Loucy (cell line): Measurements from ENCODE around the gene PLXNA4.

Source experiments
- H2AFZ ChIP-seq: fragments of 200-600 bp; sonication (generic); 2 replicates; pipeline ENCODE4 v1.6.0; 2016; ENCODE audit warnings: antibody characterized with exemption, mild to moderate bottlenecking, low read length, moderate library complexity
- H3F3A ChIP-seq: fragments of 200-600 bp; 2 replicates; pipeline ENCODE4 v1.6.0; 2016; ENCODE audit warnings: antibody characterized with exemption, low read depth, mild to moderate bottlenecking
- H3K27me3 ChIP-seq: fragments of 200-600 bp; sonication (generic); 2 replicates; pipeline ENCODE4 v1.6.1; 2014; ENCODE audit warnings: low read length, mild to moderate bottlenecking; ENCODE audit not compliant: insufficient read depth, poor library complexity, severe bottlenecking
- H3K36me3 ChIP-seq: fragments of 200-600 bp; sonication (generic); 2 replicates; pipeline ENCODE4 v1.6.1; 2016; ENCODE audit warnings: low read length; ENCODE audit not compliant: insufficient read depth
- H3K4me1 ChIP-seq: fragments of 200-600 bp; sonication (generic); 2 replicates; pipeline ENCODE4 v1.5.1; 2014; ENCODE audit warnings: low read length, mild to moderate bottlenecking; ENCODE audit not compliant: insufficient read depth, poor library complexity, severe bottlenecking
- H3K4me2 ChIP-seq: fragments of 200-600 bp; sonication (generic); 2 replicates; pipeline ENCODE4 v1.6.0; 2014; ENCODE audit warnings: antibody characterized with exemption, low read length, low read depth, mild to moderate bottlenecking; ENCODE audit not compliant: poor library complexity, severe bottlenecking
- H3K4me3 ChIP-seq: fragments of 200-600 bp; sonication (generic); 2 replicates; pipeline ENCODE4 v1.5.1; 2014; ENCODE audit warnings: low read length, mild to moderate bottlenecking, mixed read lengths; ENCODE audit not compliant: poor library complexity, severe bottlenecking
- H3K79me2 ChIP-seq: fragments of 200-600 bp; sonication (generic); 2 replicates; pipeline ENCODE4 v1.6.1; 2014; ENCODE audit warnings: low read length; ENCODE audit not compliant: insufficient read depth
- H3K9ac ChIP-seq: fragments of 200-600 bp; sonication (generic); 2 replicates; pipeline ENCODE4 v1.6.0; 2014; ENCODE audit warnings: mild to moderate bottlenecking, low read depth, low read length, moderate library complexity; ENCODE audit not compliant: poor library complexity, severe bottlenecking
- H3K9me2 ChIP-seq: fragments of 200-600 bp; sonication (generic); replicated peaks from 2 replicates; pipeline ENCODE4 v1.6.1; 2016; ENCODE audit warnings: low read depth, low read length, mixed read lengths
- H3K9me3 ChIP-seq: fragments of 200-600 bp; sonication (generic); 2 replicates; pipeline ENCODE4 v1.6.1; 2014; ENCODE audit warnings: mild to moderate bottlenecking, antibody characterized with exemption, low read length, low read depth; ENCODE audit not compliant: insufficient read depth
- H4K20me1 ChIP-seq: fragments of 200-600 bp; sonication (generic); 2 replicates; pipeline ENCODE4 v1.6.0; 2014; ENCODE audit warnings: antibody characterized with exemption, low read length, mild to moderate bottlenecking; ENCODE audit not compliant: insufficient read depth, poor library complexity, severe bottlenecking
- EZH2phosphoT487 ChIP-seq: fragments of 200-600 bp; IDR thresholded peaks from 2 replicates; pipeline ENCODE4 v1.6.1; 2018; ENCODE audit warnings: antibody characterized with exemption, mild to moderate bottlenecking, moderate library complexity, borderline replicate concordance
- TF ChIP-seq, protein P1 (sequence below): fragments of 200-600 bp; sonication (generic); conservative IDR thresholded peaks from 2 replicates; pipeline ENCODE4 v1.5.1; 2014; ENCODE audit warnings: mild to moderate bottlenecking, antibody characterized with exemption, low read length

Gene PLXNA4

GRCh38 chr7:132333301-132333700 is 243.0 kb downstream of the PLXNA4 start:
- Histone ChIP-seq H3F3A (no peaks in the 10 kb centered on the region), H3K4me2 (no peak overlapping the region), H3K9ac (no peak overlapping the region), H3K36me3 (no peaks in the 10 kb centered on the region), H3K27me3 (no peaks in the 10 kb centered on the region), H3K79me2 (no peaks in the 10 kb centered on the region), H4K20me1 (no peaks in the 10 kb centered on the region), H3K9me3 (no peaks in the 10 kb centered on the region), H3K4me3 (no peak overlapping the region), H3K9me2 (no peaks in the 10 kb centered on the region), H3K4me1 (no peaks in the 10 kb centered on the region), H2AFZ (no peak overlapping the region)
- no peak for TF ChIP-seq EZH2phosphoT487
- TF ChIP-seq, protein P1, sequence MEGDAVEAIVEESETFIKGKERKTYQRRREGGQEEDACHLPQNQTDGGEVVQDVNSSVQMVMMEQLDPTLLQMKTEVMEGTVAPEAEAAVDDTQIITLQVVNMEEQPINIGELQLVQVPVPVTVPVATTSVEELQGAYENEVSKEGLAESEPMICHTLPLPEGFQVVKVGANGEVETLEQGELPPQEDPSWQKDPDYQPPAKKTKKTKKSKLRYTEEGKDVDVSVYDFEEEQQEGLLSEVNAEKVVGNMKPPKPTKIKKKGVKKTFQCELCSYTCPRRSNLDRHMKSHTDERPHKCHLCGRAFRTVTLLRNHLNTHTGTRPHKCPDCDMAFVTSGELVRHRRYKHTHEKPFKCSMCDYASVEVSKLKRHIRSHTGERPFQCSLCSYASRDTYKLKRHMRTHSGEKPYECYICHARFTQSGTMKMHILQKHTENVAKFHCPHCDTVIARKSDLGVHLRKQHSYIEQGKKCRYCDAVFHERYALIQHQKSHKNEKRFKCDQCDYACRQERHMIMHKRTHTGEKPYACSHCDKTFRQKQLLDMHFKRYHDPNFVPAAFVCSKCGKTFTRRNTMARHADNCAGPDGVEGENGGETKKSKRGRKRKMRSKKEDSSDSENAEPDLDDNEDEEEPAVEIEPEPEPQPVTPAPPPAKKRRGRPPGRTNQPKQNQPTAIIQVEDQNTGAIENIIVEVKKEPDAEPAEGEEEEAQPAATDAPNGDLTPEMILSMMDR = no peak

DNA sequence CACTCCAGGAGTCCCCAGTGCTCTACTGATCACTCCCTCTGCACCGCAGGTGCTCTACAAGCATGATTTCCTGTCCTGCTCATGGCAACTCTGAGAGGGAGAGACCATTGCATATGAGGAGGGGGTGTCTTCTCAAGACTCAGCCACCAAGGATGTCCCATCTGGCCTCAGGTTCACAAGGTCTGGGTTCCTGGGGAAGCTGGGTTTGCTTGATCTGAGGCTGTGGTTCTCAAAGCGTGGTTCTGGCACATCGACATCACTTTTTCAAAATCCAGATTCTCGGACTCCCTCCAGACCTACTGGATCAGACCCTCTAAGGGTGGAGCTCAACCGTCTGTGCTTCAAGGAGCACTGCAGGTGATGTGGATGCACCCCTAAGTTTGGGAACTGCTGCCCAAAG is 247.5 kb downstream of the PLXNA4 start:
- H3K9me2 ChIP-seq = no peaks in the 10 kb centered on the region
- TF ChIP-seq EZH2phosphoT487 = no peak
- TF ChIP-seq, protein P1 = no peak
- no peaks in the 10 kb centered on the region for H4K20me1 ChIP-seq

GRCh38 chr7:132328047-132328620 is 248.1 kb downstream of the PLXNA4 start:
- no peak for TF ChIP-seq EZH2phosphoT487
- TF ChIP-seq, protein P1 = no peak
- no peaks in the 10 kb centered on the region for H3K9me2 ChIP-seq
- H3K9me3 ChIP-seq = no peaks in the 10 kb centered on the region
- H3K79me2 ChIP-seq = no peaks in the 10 kb centered on the region
- H3K4me3 ChIP-seq = no peak overlapping the region
- no peak overlapping the region; the same call in 1 of the 2 replicates for H2AFZ ChIP-seq
- no peak overlapping the region for H3K4me2 ChIP-seq
- no peaks in the 10 kb centered on the region for H3K4me1 ChIP-seq
- H3K36me3 ChIP-seq = no peaks in the 10 kb centered on the region
- H4K20me1 ChIP-seq = no peaks in the 10 kb centered on the region
- no peaks in the 10 kb centered on the region for H3K27me3 ChIP-seq
- no peak overlapping the region for H3K9ac ChIP-seq
- H3F3A ChIP-seq = no peaks in the 10 kb centered on the region

More for the DNA sequence above, 247.5 kb downstream of the PLXNA4 start:
- H3K4me2 ChIP-seq = no peak overlapping the region
- peak overlapping the region; percentile 43 for H2AFZ ChIP-seq
- H3K27me3 ChIP-seq = no peaks in the 10 kb centered on the region
- no peaks in the 10 kb centered on the region for H3F3A ChIP-seq
- H3K4me1 ChIP-seq = no peaks in the 10 kb centered on the region
- no peak overlapping the region for H3K9ac ChIP-seq
- H3K36me3 ChIP-seq = no peaks in the 10 kb centered on the region
- H3K79me2 ChIP-seq = no peaks in the 10 kb centered on the region
- no peaks in the 10 kb centered on the region for H3K9me3 ChIP-seq
- H3K4me3 ChIP-seq = no peak overlapping the region
